Stomach (tissue), 4 donors: ENCODE measurements around the gene KLLN.

ENCODE experiments used
- CTCF ChIP-seq, 7 experiments: fragments of 450-650 bp in 4 of 7; fragments of 200-600 bp in 3 of 7; sonication (generic) in 3 of 7; IDR thresholded peaks; one replicate each; pipeline ENCODE4 v1.5.1; 2016 to 2019; ENCODE audit warnings: antibody characterized with exemption in 7 of 7, control low read depth in 2 of 7, mild to moderate bottlenecking in 1 of 7
- POLR2AphosphoS5 ChIP-seq, 3 donors: sonication (generic); formaldehyde crosslinking; IDR thresholded peaks; one replicate each; pipeline ENCODE4 v1.6.1; 2016; ENCODE audit warnings: antibody characterized with exemption in 3 of 3

- no peak for TF ChIP-seq CTCF (IDR thresholded peaks at IDR 0.05)
- no peak for TF ChIP-seq POLR2AphosphoS5 (IDR thresholded peaks at IDR 0.05)
These were observed 10.3 kb upstream of the KLLN start for GRCh38 chr10:87873656-87874055.
